Measurements from ENCODE around the gene SLC9A9. TPM values are rescaled to one million over a fixed set of nuclear protein-coding genes. Genes with fewer than 3 reads are reported as not detected.

Gene SLC9A9
- total and polyA plus RNA-seq, 12 donors: 1.3 to 8.4 (median 3.0) TPM

DNA sequence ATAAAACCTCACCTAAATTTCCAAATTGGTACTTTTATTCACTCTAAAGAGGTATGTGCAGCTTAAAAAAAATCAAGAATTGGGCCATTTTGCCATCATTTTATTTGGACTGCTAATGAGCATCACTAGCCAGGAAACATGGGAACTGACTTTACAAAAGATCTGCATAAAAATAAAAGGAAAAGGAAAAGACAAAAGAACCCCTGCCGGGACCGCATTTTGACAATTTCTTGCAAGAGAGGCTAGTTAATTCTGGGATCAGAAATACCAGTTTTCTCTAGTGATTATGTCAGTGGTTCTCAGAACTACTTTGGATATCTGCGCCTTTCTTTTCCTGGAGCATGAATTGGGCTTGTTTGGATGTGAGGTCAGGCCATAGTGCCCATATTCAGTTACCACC, 439.5 kb downstream of the SLC9A9 start:
- WGBS, 2 donors: 93% methylated on average over 3 of the region's 3 CpGs
- H3K9me3 ChIP-seq: peaks cover 0 to under 1% (median 0%) of the 10 kb centered on the region in 11 donors
- intact Hi-C loops (cut with DNase I): no loop called here

DNA sequence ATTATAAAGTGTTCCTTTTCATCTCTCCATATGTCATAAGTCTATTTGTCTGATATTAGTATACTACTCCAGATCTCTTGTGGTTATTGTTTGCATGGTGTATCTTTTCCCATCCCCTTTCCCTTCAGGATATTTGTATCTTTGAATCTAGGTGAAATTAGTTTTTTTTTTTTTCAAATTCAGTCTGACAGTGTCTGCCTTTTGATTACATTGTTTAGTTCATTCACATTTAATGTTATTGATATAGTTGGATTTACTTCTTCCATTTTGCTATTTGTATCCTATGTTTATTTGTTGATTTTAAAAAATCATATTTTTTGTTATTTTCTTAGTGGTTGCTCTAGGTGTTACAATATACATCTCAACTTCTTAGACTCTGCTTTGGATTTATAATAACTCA, 445.7 kb downstream of the SLC9A9 start:
- ATAC-seq: no peak
- TF ChIP-seq, protein P1, sequence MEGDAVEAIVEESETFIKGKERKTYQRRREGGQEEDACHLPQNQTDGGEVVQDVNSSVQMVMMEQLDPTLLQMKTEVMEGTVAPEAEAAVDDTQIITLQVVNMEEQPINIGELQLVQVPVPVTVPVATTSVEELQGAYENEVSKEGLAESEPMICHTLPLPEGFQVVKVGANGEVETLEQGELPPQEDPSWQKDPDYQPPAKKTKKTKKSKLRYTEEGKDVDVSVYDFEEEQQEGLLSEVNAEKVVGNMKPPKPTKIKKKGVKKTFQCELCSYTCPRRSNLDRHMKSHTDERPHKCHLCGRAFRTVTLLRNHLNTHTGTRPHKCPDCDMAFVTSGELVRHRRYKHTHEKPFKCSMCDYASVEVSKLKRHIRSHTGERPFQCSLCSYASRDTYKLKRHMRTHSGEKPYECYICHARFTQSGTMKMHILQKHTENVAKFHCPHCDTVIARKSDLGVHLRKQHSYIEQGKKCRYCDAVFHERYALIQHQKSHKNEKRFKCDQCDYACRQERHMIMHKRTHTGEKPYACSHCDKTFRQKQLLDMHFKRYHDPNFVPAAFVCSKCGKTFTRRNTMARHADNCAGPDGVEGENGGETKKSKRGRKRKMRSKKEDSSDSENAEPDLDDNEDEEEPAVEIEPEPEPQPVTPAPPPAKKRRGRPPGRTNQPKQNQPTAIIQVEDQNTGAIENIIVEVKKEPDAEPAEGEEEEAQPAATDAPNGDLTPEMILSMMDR (IDR thresholded peaks at IDR 0.05): no peak
- H3K27me3 ChIP-seq: no peaks in the 10 kb centered on the region
- peaks cover 0 to 13% (median 0%) of the 10 kb centered on the region in 11 donors for H3K9me3 ChIP-seq
- intact Hi-C loops (cut with DNase I): no loop called here
- H3K4me3 ChIP-seq: no peak overlapping the region
- H3K27ac ChIP-seq: no peak overlapping the region
- DNase-seq: no peak
- H3K4me1 ChIP-seq: no peaks in the 10 kb centered on the region
- no peaks in the 10 kb centered on the region for H3K36me3 ChIP-seq

More for the DNA sequence above, 439.5 kb downstream of the SLC9A9 start:
- Histone ChIP-seq H3K27me3 (no peaks in the 10 kb centered on the region), H3K36me3 (no peaks in the 10 kb centered on the region), H3K4me3 (no peak overlapping the region), H3K27ac (no peak overlapping the region), H3K4me1 (no peaks in the 10 kb centered on the region)
- ATAC-seq: no peak
- no peak for DNase-seq
- TF ChIP-seq, protein P1 (IDR thresholded peaks at IDR 0.05): no peak

DNA sequence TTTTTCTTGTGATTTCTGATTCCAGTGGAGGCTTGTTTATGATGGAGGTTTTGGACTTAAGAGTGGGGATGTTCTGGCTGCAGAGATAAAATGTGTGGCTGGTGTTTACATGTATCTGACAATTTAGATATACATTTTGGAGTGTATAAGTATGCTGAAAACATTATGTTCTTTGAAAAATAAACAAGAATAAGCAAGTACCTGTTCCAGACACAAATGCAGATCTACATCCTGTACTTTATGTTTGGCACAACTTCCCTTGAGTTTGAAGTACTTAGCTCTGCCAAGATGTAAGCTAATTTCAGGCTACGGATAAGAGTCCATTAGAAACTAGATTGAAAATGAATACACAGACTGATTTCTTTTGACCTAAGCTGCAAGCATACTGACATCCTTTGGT, 451.5 kb downstream of the SLC9A9 start:
- no peak overlapping the region for H3K27ac ChIP-seq
- no peaks in the 10 kb centered on the region for H3K4me1 ChIP-seq
- 62 to 77% methylated on average over 1 of the region's 1 CpG for WGBS, 2 donors
- TF ChIP-seq, protein P1 (IDR thresholded peaks at IDR 0.05): no peak
- DNase-seq: no peak
- H3K9me3 ChIP-seq: peaks cover 0 to 33% (median 0%) of the 10 kb centered on the region in 11 donors
- no peaks in the 10 kb centered on the region for H3K36me3 ChIP-seq
- no peak overlapping the region for H3K4me3 ChIP-seq
- H3K27me3 ChIP-seq: no peaks in the 10 kb centered on the region
- intact Hi-C loops (cut with DNase I): no loop called here
- ATAC-seq: no peak

DNA sequence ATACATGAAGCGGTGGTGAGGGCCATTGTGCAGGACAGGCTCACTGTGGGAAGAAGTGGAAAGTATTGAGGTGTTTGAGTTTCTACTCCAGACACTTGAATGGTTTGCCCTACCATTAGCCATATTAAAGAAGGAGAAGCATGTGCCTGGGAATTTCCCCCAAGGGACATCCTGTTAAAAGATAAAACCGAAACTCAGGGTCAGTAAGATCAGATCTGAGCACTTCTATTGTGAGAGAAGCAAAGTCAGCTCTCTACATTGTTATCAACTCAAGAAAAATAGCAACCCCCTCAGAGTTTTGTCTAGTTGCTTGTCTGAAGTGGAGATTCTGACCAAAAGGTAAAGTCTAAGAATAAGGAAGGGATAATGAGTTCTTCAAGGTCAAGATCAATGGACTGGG, 458.9 kb downstream of the SLC9A9 start:
- WGBS, 2 donors: 80% methylated on average over 2 of the region's 2 CpGs

More for the DNA sequence above, 458.9 kb downstream of the SLC9A9 start:
- TF ChIP-seq, protein P1 (IDR thresholded peaks at IDR 0.05): no peak
- Histone ChIP-seq H3K9me3 (peaks cover 0 to 13% (median 0%) of the 10 kb centered on the region in 11 donors), H3K4me1 (no peaks in the 10 kb centered on the region), H3K4me3 (no peak overlapping the region), H3K27me3 (no peaks in the 10 kb centered on the region), H3K27ac (no peak overlapping the region), H3K36me3 (no peaks in the 10 kb centered on the region)
- DNase-seq: no peak
- intact Hi-C loops (cut with DNase I): no loop called here
- no peak for ATAC-seq

All from heart right ventricle (tissue), 16 donors.